HUES6 (cell line): ENCODE results near the gene SLC41A3.
"Not testable (repeated sequence)": the region's sequence is repeated elsewhere in the genome, so short reads cannot be mapped to it uniquely, and the experiment has no call there.

Experiments used
- H3K27ac ChIP-seq: 2 replicates; pipeline ENCODE4 v1.7.0; 2013; ENCODE audit warnings: low read depth, mild to moderate bottlenecking, low read length, inconsistent platforms
- H3K27me3 ChIP-seq: 2 replicates; pipeline ENCODE4 v1.6.1; 2013; ENCODE audit warnings: low read length; ENCODE audit not compliant: control insufficient read depth, insufficient read depth
- H3K36me3 ChIP-seq: 2 replicates; pipeline ENCODE4 v1.6.1; 2013; ENCODE audit warnings: low read length; ENCODE audit not compliant: control insufficient read depth, insufficient read depth
- H3K4me1 ChIP-seq: 2 replicates; pipeline ENCODE4 v1.6.1; 2013; ENCODE audit warnings: low read length; ENCODE audit not compliant: control insufficient read depth, insufficient read depth
- H3K4me3 ChIP-seq: 2 replicates; pipeline ENCODE4 v1.5.1; 2013; ENCODE audit warnings: low read depth, low read length
- H3K9ac ChIP-seq: one replicate; pipeline ENCODE4 v1.6.1; 2013; ENCODE audit warnings: mild to moderate bottlenecking, low read length
- H3K9me3 ChIP-seq: 2 replicates; pipeline ENCODE4 v1.6.1; 2013; ENCODE audit warnings: low read depth, low read length; ENCODE audit not compliant: control insufficient read depth, insufficient read depth

The SLC41A3 gene

GRCh38 chr3:126050626-126051025 is 33.3 kb downstream of the SLC41A3 start:
- no peak overlapping the region for H3K27ac ChIP-seq

DNA sequence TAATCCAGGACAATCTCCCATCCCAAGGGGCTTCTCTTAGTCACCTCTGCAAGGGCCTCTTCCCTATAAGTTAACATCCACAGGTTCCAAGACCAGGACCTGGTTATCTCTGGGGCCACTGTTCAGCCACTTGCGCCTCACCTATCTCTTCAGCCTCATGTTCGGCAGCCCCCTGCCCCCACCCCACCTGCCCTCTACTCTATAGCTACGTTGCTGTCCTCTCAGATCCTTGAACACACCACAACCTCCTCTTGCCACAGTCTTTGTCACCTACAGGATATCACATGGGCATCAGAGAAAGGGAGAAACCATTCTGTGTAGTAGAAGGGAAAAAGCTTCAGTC is 33.9 kb downstream of the SLC41A3 start:
- H3K27me3 ChIP-seq, result no peaks in the 10 kb centered on the region
- no peak overlapping the region for H3K4me3 ChIP-seq
- H3K4me1 ChIP-seq, result no peaks in the 10 kb centered on the region
- H3K9me3 ChIP-seq, result no peaks in the 10 kb centered on the region
- H3K27ac ChIP-seq, result no peak overlapping the region
- no peaks in the 10 kb centered on the region for H3K36me3 ChIP-seq
- no peak overlapping the region for H3K9ac ChIP-seq

More at GRCh38 chr3:126050626-126051025, 33.3 kb downstream of the SLC41A3 start:
- H3K9ac ChIP-seq, result no peak overlapping the region
- H3K36me3 ChIP-seq, result no peaks in the 10 kb centered on the region
- no peaks in the 10 kb centered on the region for H3K4me1 ChIP-seq
- no peak overlapping the region for H3K4me3 ChIP-seq
- H3K27me3 ChIP-seq, result no peaks in the 10 kb centered on the region
- no peaks in the 10 kb centered on the region for H3K9me3 ChIP-seq

DNA sequence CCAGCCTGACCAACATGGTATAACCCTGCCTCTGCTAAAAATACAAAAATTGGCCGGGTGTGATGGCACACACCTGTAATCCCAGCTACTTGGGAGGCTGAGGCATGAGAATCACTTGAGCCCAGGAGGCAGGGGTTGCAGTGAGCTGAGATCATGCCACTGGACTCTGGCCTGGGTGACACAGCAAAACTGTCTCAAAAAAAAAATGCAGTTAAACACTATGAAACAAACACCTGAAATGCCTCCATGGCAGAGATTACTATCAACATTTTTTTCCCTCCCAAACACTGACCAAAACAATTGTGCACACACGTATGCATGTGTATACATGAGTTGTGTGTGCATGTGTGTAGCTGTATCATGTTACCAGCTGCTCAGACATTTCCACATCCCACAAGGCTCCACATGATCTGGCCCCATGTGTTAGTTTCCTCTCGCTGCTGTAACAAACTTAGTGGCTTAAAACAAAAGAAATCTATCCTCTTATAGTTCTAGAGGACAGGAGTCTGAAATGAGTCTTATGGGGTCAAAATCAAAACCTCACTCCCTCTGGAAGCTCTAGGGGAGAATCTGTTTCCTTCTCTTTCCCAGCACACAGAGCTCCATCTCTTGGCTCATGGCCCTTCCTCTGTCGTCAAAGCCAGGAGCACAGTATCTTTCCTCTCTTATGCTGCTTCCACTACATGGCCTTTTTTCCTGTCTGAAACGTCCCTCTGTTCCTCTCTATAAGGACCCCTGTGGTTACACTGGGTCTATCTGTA is 34.5 kb downstream of the SLC41A3 start:
- Histone ChIP-seq H3K27ac (no peak overlapping the region), H3K27me3 (no peaks in the 10 kb centered on the region), H3K36me3 (no peaks in the 10 kb centered on the region), H3K4me1 (no peaks in the 10 kb centered on the region), H3K4me3 (no peak overlapping the region), H3K9me3 (no peaks in the 10 kb centered on the region), H3K9ac (no peak overlapping the region)

DNA sequence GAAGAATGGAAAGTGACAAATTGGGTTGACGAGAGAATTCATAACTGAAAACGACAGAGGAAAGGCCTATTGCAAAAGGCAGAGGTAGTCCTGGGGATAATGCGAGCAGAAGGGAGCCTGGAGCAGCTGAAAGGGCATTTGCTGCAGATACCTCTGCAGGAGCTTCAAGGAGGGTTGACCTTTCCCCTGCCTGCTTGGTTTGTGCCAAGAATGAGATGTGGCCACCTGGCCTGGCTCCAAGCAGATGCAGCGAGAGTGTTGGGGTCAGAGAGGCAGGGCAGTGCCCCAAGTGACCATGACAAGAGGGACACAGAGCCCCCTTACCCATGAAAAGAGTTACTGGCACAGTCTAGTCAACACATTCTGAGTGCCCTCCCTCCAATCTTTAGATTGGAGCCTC is 43.5 kb downstream of the SLC41A3 start:
- H3K36me3 ChIP-seq, result 0 out of 2 replicates have a peak, but pooled peaks cover 5% of the 10 kb centered on the region
- no peak overlapping the region for H3K9ac ChIP-seq
- H3K9me3 ChIP-seq, result peaks cover 17% of the 10 kb centered on the region
- no peaks in the 10 kb centered on the region; the same call in 1 of the 2 replicates for H3K4me1 ChIP-seq
- H3K27me3 ChIP-seq, result no peaks in the 10 kb centered on the region
- no peak overlapping the region for H3K4me3 ChIP-seq
- no peak overlapping the region for H3K27ac ChIP-seq

DNA sequence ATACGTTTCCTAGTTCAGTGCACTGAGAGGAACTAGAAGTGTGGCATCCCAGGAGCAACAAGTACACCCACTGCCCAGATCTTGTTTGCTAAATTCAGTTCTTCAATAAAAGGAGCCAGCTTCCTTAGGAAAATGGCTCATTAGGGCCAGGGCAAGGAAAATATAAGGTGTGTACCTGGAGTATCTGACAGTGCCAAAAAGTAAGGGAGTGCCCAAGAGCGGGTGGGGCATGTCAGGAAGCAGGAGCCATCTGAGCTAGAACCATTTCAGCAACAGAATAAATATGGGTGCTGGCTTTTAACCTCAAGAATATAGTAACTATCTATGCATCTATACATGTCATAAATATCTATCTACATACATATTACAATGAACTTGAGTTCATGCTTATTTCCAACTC is 44.1 kb downstream of the SLC41A3 start:
- Histone ChIP-seq H3K27me3 (no peaks in the 10 kb centered on the region), H3K4me1 (no peaks in the 10 kb centered on the region; the same call in 1 of the 2 replicates)

GRCh38 chr3:126038791-126039190 is 45.1 kb downstream of the SLC41A3 start:
- peaks cover 17% of the 10 kb centered on the region for H3K9me3 ChIP-seq
- H3K4me3 ChIP-seq, H3K4me1 ChIP-seq, H3K9ac ChIP-seq, H3K36me3 ChIP-seq, H3K27me3 ChIP-seq, H3K27ac ChIP-seq: not testable (repeated sequence)

More for the DNA sequence above, 44.1 kb downstream of the SLC41A3 start:
- no peak overlapping the region for H3K27ac ChIP-seq
- H3K9ac ChIP-seq, result no peak overlapping the region
- H3K4me3 ChIP-seq, result no peak overlapping the region
- H3K36me3 ChIP-seq, result 0 out of 2 replicates have a peak, but pooled peaks cover 5% of the 10 kb centered on the region
- peaks cover 17% of the 10 kb centered on the region for H3K9me3 ChIP-seq

GRCh38 chr3:126036056-126036549 is 47.8 kb downstream of the SLC41A3 start:
- Histone ChIP-seq H3K9ac (no peak overlapping the region), H3K27me3 (no peaks in the 10 kb centered on the region), H3K4me3 (no peak overlapping the region), H3K36me3 (0 out of 2 replicates have a peak, but pooled peaks cover 10% of the 10 kb centered on the region), H3K9me3 (peaks cover 17% of the 10 kb centered on the region), H3K27ac (no peak overlapping the region), H3K4me1 (peaks cover 10% of the 10 kb centered on the region; the same call in 1 of the 2 replicates)

DNA sequence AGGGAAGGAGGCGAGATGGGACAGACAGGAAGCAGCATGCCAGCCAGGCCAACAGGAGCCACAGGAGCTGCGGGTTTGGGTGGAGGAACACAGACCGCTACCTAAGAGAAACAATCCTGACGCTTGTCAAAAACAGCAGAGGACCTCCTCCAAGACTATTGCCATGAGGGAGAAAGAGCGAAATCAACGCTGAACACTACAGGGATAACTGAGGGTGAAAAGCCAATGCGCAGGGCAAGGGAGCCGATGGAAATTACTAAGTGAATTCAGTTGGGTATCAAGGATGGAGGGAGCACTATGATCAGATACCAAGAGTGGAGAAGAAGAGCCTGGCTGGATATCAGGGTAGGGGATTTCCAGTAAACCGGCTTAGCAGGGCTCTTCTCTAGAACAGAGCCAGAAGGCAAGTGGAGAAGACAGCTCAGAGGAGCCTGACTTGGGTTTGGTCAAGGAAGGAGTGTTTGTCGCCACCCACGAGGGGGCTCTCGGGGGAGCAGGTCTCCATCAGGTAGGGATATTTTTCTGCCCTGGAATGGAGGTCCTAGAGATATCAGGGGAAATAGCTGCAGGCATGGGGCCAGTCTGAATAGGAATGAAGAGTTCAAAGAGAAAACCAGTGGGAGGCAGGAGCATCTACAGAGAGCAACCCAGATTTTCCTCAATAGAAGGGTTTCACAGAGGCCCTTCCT is 48.4 kb downstream of the SLC41A3 start:
- Histone ChIP-seq H3K36me3 (0 out of 2 replicates have a peak, but pooled peaks cover 10% of the 10 kb centered on the region), H3K27ac (no peak overlapping the region), H3K4me1 (peaks cover 10% of the 10 kb centered on the region; the same call in 1 of the 2 replicates), H3K4me3 (no peak overlapping the region), H3K27me3 (no peaks in the 10 kb centered on the region), H3K9me3 (peaks cover 17% of the 10 kb centered on the region), H3K9ac (no peak overlapping the region)

GRCh38 chr3:126034481-126035361 is 49.2 kb downstream of the SLC41A3 start:
- Histone ChIP-seq H3K9ac (no peak overlapping the region), H3K27me3 (no peaks in the 10 kb centered on the region), H3K36me3 (0 out of 2 replicates have a peak, but pooled peaks cover 10% of the 10 kb centered on the region), H3K9me3 (peaks cover 17% of the 10 kb centered on the region), H3K27ac (no peak overlapping the region), H3K4me3 (no peak overlapping the region), H3K4me1 (peaks cover 10% of the 10 kb centered on the region; the same call in 1 of the 2 replicates)

GRCh38 chr3:126033765-126034164 is 50.2 kb downstream of the SLC41A3 start:
- H3K27ac ChIP-seq, result no peak overlapping the region
- no peaks in the 10 kb centered on the region for H3K27me3 ChIP-seq
- peaks cover 10% of the 10 kb centered on the region; the same call in 1 of the 2 replicates for H3K4me1 ChIP-seq
- H3K9me3 ChIP-seq, result peaks cover 22% of the 10 kb centered on the region
- no peak overlapping the region for H3K9ac ChIP-seq
- H3K36me3 ChIP-seq, result 0 out of 2 replicates have a peak, but pooled peaks cover 10% of the 10 kb centered on the region
- no peak overlapping the region for H3K4me3 ChIP-seq
